A549 (cell line): ENCODE data around the gene MAPK12.

Source experiments
- BCL3 ChIP-seq: fragments of >200 bp; sonication (Bioruptor Twin); formaldehyde crosslinking; IDR thresholded peaks from 3 replicates; pipeline ENCODE4 v1.6.1; 2016
- CHD4 ChIP-seq: fragments of 200-600 bp; sonication (generic); IDR thresholded peaks from 2 replicates; pipeline ENCODE4 v1.6.1; 2016; ENCODE audit warnings: antibody characterized with exemption, mild to moderate bottlenecking, borderline replicate concordance
- CTCF ChIP-seq: fragments of >200 bp; sonication (Bioruptor Twin); formaldehyde crosslinking; IDR thresholded peaks from 3 replicates; pipeline ENCODE4 v1.5.1; 2016
- ESRRA ChIP-seq: fragments of 150-350 bp; IDR thresholded peaks from 2 replicates; pipeline ENCODE4 v1.6.1; 2014; ENCODE audit warnings: mild to moderate bottlenecking, low read length, borderline replicate concordance
- JUN ChIP-seq, 2 experiments: fragments of >200 bp; sonication (Bioruptor Twin); formaldehyde crosslinking; IDR thresholded peaks; 2 replicates in 1 of 2; 3 replicates in 1 of 2; pipeline ENCODE4 v1.6.1; 2016 to 2017
- MYC ChIP-seq: IDR thresholded peaks from 2 replicates; pipeline ENCODE4 v1.6.1; 2012; ENCODE audit warnings: mild to moderate bottlenecking, inconsistent platforms, low read length, improper control_type of control experiment, borderline replicate concordance
- NR3C1 ChIP-seq: fragments of >200 bp; sonication (Bioruptor Twin); formaldehyde crosslinking; IDR thresholded peaks from 3 replicates; pipeline ENCODE4 v1.6.1; 2017
- RAD21 ChIP-seq, 2 experiments: fragments of >200 bp in 1 of 2; sonication (Bioruptor Twin) in 1 of 2; formaldehyde crosslinking in 1 of 2; IDR thresholded peaks in 1 of 2; conservative IDR thresholded peaks in 1 of 2; 2 replicates in 1 of 2; 3 replicates in 1 of 2; pipeline ENCODE4 v1.6.1; 2012 to 2018; ENCODE audit warnings: inconsistent platforms in 1 of 2
- REST ChIP-seq: fragments of 200-600 bp; sonication (generic); IDR thresholded peaks from 2 replicates; pipeline ENCODE4 v1.6.1; 2016; ENCODE audit warnings: antibody characterized with exemption, mild to moderate bottlenecking, moderate library complexity
- RFX5 ChIP-seq: fragments of 450-650 bp; IDR thresholded peaks from 2 replicates; pipeline ENCODE4 v1.7.1; 2014; ENCODE audit warnings: antibody characterized with exemption, mild to moderate bottlenecking, moderate library complexity
- USF2 ChIP-seq: fragments of 450-650 bp; IDR thresholded peaks from 2 replicates; pipeline ENCODE4 v1.6.1; 2014; ENCODE audit warnings: antibody characterized with exemption
- ZC3H11A ChIP-seq: fragments of 450-650 bp; IDR thresholded peaks from 2 replicates; pipeline ENCODE4 v1.6.1; 2014; ENCODE audit warnings: antibody characterized with exemption, mild to moderate bottlenecking

- TF ChIP-seq CTCF (no peak), ZC3H11A (no peak), USF2 (no peak), BCL3 (no peak), JUN (IDR thresholded peaks at IDR 0.05) (no peak), ESRRA (no peak), NR3C1 (no peak), MYC (no peak), RFX5 (no peak), RAD21 (conservative IDR thresholded peaks at IDR 0.05 in 1 of 2, IDR thresholded peaks at IDR 0.05 in 1 of 2) (no peak), REST (no peak), CHD4 (no peak)
Measured at GRCh38 chr22:50219800-50220602, 41.5 kb downstream of the MAPK12 start.
